Omental fat pad (tissue), 4 donors: Measurements from ENCODE around the gene CDC25A. TPM values are rescaled to one million over a fixed set of nuclear protein-coding genes. Genes with fewer than 3 reads are reported as not detected.

Experiments
- ATAC-seq: fragments of 150-250 bp; one replicate; pipeline ENCODE4 v1.9.1; 2016; ENCODE audit warnings: mild to moderate bottlenecking, moderate library complexity; ENCODE audit not compliant: low FRiP score
- DNase-seq: peaks from one replicate; pipeline ENCODE4 v3.0.0-alpha.2; 2019; ENCODE audit warnings: low spot score
- total RNA-seq, 4 donors: library from RNA; depleted of rRNA; stranded (reverse); fragments of >200 nt; gene quantifications; one replicate each; pipeline ENCODE4 v1.1.0, GENCODE V29; 2016
- TF ChIP-seq, protein P1 (sequence below), 3 donors: fragments of 450-650 bp; IDR thresholded peaks; one replicate each; pipeline ENCODE4 v1.5.1; 2016 to 2017; ENCODE audit warnings: antibody characterized with exemption in 3 of 3, mild to moderate bottlenecking in 3 of 3, moderate library complexity in 2 of 3

Gene CDC25A
- total RNA-seq, 4 donors from 2014 or later, result 0.19 to 2.9 (median 1.5) TPM

DNA sequence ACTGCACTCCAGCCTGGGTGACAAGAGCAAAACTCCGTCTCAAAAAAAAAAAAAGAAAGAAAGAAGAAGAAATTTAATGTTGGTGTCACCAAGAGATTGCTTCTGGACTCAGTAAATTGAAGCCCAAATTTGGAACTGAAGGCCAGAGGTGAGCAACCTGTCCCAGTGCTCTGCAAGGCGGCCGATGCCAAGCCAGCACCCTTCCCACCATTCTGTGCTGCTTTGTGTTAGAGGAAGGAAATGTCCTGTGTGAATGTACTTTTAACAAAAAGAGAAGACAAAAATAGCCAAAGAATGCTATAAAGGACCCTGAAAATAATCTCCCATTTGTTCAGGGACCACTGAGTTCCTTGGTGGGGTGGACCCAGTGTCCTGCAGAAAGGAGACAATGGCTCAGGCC lies 44.6 kb downstream of the CDC25A start:
- TF ChIP-seq, protein P1, sequence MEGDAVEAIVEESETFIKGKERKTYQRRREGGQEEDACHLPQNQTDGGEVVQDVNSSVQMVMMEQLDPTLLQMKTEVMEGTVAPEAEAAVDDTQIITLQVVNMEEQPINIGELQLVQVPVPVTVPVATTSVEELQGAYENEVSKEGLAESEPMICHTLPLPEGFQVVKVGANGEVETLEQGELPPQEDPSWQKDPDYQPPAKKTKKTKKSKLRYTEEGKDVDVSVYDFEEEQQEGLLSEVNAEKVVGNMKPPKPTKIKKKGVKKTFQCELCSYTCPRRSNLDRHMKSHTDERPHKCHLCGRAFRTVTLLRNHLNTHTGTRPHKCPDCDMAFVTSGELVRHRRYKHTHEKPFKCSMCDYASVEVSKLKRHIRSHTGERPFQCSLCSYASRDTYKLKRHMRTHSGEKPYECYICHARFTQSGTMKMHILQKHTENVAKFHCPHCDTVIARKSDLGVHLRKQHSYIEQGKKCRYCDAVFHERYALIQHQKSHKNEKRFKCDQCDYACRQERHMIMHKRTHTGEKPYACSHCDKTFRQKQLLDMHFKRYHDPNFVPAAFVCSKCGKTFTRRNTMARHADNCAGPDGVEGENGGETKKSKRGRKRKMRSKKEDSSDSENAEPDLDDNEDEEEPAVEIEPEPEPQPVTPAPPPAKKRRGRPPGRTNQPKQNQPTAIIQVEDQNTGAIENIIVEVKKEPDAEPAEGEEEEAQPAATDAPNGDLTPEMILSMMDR (IDR thresholded peaks at IDR 0.05), result no peak
- no peak for ATAC-seq
- DNase-seq, result no peak

DNA sequence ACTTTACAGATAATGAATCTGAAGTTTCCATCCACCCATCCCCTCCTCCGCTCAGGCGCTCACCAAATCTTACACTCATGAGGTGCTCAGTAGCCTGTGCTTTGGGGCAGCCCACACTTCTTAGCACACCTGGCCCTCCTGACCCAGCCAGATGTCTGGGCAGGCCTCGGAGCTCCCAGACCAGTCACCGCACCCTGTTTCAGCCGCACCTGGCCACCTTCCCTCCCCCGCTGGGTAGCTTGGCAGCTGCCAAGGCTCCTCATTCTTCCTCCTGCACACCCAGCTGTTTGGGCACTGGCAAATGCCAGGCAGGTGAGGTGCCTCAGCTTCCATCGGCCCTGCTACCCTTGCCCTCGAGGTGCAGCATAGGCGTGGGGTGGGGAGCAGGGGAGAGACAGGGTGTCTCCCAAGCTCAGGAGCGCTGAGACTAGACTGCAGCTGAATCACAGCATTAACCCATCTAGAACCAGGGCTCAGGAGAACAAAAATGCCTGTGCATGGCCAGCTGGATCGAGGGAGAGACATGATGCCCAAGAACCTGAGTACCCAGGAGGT lies 45.8 kb downstream of the CDC25A start:
- TF ChIP-seq, protein P1 (IDR thresholded peaks at IDR 0.05), result no peak
- ATAC-seq (no peak), DNase-seq (no peak)

DNA sequence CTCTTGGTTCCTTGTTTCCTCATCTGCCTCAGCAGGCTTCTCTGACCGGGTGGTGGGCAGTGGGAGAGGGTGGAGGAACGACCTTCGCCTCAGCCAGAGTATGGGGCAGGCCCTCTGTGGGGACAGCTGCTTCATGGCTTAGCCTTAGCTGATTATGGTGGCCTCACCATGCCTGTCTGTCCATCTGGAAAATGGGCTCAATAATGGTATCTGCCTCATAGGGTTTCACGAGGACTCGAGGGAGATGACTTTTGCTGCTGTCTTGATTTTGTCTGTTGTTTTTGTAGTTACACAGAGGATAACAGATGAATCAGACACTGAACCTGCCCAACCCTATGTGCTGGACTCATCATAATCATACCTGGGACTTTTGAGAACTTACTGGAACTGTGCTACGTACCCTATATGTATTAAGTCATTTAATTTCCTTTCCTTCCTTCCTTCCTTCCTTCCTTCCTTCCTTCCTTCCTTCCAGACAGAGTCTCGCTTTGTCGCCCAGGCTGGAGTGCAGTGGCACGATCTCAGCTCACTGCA lies 46.5 kb downstream of the CDC25A start:
- TF ChIP-seq, protein P1 (IDR thresholded peaks at IDR 0.05), result no peak
- no peak for ATAC-seq

DNA sequence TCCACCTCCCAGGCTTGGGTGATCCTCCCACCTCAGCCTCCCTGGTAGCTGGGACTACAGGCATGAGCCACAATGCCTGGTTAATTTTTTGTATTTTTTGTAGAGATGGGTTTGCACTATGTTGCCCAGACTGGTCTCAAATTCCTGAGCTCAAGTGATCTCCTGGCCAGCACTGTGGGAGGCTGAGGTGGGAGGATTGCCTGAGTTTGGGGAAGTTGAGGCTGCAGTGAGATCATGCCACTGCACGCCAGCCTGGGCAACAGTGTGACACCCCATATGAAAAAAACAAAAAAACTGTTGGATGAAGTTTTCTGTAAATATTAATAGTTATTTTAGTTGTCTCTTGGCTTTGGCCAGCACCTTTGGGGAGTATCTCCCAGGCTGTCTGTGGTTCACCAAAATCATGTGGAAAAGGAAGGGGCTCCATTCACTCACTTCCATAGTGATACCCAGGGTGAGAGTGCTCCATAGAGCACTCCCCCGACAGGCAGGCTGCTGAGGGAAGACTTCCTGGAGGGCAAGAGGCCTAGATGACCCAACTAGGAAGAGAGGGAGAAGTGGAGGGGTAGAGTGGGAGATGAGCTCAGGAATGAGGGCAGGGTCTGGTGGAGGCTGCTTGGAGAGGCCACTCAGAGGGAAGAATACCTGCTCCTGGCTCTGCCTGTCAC lies 47.1 kb downstream of the CDC25A start:
- DNase-seq (no peak), ATAC-seq (no peak)
- TF ChIP-seq, protein P1 (IDR thresholded peaks at IDR 0.05), result no peak

More for the DNA sequence above, 46.5 kb downstream of the CDC25A start:
- no peak for DNase-seq

DNA sequence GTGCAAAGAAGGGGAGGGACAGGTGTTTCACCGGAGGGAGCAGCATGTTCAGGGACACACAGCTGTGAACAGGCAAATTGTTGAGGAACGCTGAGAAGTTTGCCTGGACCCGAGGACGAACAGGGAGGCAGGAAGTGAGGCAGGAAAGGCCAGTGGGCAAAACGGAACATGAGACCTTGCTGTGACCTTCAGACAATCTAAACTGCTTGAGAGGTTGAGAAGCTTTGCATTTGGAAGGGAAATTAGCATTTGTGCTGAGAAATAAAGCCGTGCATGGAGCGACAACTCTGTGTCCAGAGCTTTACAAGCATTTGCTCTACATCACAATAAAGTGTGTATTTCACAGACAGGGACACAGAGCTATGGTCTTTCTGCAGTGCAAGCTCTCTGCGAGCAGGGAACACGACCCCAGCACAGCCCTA lies 47.9 kb downstream of the CDC25A start:
- ATAC-seq (no peak), DNase-seq (no peak)
- TF ChIP-seq, protein P1 (IDR thresholded peaks at IDR 0.05), result no peak

DNA sequence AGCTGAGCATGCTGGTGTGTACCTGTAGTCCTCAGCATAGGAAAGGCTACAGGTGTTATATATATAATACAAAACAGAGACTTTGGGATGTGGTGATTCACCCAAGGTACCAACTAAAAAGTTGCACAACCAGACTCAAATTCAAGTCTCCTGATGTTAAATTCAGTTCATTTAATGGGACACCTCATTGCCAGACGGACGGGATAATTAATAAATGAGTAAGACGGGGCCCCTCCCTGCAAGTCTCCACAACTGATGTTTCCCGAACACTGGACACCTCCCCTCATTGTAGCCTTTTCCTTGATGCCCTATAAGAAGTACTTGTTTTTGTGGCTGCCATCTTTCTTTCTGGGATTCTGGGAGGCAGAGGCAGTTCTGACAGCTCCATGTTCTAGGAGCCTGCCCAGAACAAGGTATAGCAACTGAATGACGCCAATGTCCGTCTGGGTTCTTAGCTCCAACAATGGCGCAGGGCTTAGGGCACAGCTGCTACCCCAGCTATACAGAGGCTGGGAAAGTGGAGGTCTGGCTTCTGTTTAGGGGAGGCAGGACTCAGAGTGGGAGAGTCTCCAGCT lies 50.7 kb downstream of the CDC25A start:
- ATAC-seq (no peak), DNase-seq (no peak)
- TF ChIP-seq, protein P1 (IDR thresholded peaks at IDR 0.05), result no peak
